OCI-M2 (cell line): ENCODE measurements around the gene MARS1.

ENCODE experiments used
- DNase-seq: peaks from one replicate; lab custom pipeline; 2025; ENCODE audit not compliant: unreplicated experiment; lab: John Stamatoyannopoulos, UW

MARS1 gene

DNA sequence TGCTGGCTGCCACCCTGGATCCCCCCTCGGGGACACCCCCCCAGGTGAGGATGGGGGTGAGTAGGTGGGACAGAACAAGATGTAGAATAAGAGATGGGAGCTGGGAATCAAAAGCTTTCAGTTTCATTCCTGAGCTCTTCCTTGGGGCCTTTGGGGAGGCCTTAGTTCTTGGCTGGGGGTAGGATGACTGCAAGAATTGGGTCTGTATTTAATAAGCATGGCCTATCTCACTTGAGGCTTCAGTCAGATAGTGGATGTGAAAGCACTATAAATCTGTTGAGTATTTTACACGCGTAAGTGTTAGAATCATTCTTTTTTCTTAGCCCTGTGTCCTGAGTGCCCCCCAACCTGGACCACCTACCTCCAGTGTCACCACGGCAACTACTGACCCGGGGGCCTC lies 39.3 kb downstream of the MARS1 start:
- no peak for DNase-seq

DNA sequence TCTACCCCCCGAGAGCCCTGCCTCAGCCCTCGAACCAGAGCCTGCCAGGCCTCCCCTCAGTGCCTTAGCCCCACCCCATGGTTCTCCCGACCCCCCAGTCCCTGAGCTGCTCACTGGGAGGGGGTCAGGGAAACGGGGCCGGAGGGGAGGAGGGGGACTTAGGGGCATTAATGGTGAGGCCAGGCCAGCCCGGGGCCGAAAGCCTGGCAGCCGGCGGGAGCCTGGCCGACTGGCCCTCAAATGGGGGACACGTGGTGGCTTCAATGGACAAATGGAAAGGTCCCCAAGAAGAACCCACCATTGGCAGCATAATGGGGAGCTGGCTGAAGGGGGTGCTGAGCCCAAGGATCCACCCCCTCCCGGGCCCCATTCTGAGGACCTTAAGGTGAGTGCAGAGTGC lies 40.3 kb downstream of the MARS1 start:
- DNase-seq, result no peak

DNA sequence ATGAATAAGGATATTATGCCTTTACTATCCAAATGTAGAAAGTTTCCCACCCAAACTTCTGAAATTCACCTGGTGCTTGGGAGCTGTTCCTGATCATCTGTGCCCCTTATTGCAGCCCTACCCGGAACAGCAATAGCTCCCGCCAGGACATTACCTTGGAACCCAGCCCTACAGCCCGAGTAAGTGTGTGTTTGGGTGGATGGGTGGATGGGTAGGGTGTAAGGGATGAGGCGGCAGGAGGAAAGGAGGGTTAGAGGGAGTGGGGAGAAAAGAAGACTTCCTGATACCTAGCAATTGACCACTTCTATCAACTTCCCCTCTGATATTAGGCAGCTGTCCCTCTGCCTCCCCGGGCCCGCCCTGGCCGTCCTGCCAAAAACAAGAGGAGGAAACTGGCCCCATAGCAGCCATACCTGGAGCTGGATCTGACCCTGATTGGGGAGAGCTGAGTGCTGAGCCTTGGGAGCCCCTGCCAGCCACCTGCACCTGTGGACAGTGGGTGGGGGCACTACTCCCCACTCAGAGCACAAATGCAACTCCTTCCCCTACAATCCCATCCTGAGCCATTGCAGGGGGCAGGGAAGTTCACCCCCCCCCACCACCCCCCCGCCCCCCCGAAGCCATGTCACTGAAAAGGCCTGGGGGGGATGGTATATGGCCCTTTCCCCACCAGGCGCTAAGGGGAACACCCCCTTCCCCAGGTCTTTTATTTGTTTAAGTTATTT lies 41.1 kb downstream of the MARS1 start:
- no peak for DNase-seq

DNA sequence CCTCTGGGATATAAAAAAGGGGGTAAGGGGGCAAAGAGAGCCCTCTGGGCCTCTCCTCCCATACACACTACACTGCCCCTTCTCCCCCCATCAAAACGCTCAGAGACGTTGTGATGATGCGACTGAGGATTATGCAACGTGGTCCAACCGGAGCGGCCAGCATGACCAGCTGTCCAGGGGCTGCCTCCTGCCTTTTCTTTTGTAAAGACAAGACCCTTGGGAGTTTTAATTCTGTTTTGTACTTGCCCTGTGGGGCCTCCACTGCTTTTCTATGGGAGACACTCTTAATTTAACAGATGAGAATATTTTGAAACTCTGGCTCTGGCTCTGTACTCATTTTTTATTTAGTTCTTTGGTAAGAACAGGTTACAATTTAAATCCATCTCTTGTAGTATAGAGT lies 42.0 kb downstream of the MARS1 start:
- DNase-seq, result no peak

DNA sequence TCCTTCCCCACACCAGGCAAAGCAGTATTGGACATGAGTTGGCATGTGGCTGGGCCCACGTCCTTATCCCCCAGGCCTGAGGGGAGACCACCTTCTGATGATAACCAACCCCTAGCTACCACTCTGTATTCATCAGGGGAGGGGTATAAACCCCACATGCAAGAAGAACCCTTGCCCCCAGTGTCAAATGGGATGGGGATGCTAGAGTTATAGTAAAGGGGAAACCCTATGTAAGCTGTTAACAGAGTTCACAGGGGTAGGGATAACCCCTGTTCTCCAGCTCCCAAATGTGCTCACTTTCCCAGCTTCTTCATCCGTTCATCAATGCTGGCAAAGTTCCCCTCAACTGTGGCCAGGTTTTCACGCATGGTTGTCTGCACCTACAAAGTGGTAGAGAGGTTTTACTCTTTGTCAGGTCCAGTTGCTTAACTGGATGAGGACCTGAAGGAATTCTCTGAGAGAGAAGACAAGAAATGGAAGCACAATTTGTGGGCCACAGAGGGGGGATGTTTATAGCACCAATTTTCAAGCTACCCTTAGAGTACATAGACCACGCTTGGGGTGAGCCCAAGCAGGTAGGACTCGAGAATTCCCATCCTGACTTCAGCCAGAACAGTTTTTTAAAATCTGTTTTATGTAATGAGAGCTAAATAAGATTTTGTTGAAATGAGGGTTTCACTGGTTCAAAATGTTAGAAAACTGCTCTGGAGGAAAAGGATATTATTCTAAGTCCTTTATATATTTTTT lies 42.7 kb downstream of the MARS1 start:
- no peak for DNase-seq

DNA sequence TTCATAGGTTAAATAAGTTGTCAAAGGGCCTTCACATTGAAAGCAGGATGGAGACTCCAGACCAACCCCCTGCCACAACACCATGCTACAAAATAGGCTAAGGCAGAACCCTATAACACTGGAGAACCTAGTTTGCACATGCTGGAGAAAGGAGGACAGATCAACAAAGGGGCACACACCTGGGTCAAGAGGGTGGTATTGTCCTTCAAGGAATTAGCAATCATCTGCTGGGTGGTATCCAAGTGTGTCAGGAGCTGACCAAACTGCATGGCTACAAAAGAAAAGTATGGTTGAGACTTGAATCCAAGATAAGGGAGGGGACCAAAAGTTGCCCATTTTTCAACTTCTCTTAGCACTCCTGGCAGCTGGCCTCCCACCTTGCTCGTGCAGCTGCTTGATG lies 44.0 kb downstream of the MARS1 start:
- no peak for DNase-seq

DNA sequence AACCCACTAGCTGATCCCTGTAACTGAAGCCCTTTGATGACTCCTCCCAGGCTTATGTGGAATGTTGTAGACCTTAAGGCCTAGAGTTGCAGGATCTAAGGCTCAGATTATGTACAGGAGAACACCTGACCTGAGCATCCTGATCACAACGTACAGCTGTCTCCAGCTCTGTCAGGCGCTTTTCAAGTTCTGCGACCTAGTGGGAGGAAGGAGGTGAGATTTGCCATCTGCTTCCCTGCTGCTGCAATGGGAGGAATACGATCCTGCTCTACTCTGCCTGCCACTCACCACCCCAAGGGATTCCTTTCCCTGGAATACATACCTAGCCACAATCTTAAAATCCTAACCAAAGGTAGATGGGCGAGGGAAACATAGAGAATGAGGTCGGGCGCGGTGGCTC lies 45.2 kb downstream of the MARS1 start:
- DNase-seq, result no peak

DNA sequence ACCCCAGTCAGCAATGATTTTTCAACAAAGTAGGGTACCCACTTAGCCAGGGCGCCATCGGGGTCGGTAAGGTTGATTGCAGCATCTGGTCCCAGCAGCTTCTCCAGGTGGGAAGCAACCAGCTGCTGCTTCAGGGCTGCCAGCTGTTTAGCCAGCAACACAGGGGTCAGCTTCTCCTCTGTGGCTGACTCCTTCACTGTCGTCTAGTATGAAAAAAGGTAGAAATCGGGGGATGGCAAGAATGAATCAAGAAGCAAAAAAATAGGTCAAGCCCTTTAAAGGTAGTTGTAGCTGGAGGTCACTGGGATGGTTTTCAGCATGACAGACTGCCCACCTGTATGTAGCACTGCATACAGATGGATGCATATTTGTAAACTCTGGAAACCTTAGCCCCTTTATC lies 46.4 kb downstream of the MARS1 start:
- no peak for DNase-seq

DNA sequence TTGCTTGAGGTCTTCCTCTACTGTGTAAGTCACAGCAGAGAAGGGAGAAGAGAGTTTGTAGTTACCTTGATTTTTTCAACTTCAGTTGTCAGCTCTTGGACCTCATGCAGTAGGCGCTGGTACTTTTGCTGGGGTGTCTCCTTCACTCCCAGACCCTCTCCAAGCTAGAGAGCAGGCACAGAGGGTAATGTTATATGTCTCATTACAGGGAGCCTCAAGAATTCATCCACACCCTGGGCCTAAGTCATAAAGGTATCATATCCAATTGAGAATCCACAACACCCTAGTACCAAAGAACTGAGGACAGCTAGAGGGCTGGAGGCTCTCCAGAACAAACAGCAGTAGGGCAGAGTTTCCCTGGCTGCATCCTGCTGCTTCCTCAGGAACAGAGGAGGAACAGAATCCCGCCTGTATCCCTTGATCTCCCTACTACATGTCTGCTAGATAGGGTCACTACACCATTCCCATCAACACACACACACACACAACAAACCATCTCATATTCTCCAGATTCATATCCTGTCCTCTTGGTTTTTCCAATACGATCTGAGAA lies 47.2 kb downstream of the MARS1 start:
- DNase-seq, result no peak

DNA sequence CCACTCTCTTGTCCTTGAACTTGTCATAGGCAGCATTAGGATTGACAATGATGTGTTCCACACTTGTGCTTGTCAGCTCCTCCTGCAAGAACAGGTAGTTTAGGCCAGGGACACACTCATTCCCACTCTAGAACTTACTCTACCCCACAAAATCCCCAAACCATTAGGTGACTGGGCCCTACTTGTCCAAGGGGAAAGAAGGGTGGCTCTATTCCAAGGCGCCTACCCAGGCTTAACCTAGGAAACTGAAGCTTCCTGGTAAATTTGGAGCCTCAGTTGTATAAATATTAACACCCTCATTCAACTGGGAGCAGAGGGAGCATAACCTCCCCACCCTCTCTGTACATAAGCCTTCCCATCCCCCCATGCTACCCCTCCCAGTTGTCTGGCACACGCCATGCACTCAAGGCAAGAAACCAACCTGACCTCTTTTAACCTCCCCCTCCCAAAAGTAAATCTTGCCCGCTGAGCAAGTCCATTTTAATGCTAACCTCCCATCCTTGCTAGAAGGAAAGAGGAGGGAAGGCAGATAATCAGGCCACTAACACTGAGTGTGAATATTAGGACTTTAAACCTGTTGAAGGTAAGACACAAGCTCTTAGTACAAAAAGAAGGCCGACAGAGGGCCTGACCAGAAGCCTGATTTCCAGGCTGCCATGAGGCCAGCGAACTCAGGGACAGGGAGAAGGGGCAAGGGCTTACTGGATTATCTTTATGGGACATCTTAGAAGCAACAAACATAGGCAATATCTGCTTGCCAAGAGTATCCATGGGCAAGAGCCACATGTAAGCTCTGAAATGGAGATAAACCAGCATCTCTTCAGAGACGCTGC lies 48.1 kb downstream of the MARS1 start:
- DNase-seq, result no peak

DNA sequence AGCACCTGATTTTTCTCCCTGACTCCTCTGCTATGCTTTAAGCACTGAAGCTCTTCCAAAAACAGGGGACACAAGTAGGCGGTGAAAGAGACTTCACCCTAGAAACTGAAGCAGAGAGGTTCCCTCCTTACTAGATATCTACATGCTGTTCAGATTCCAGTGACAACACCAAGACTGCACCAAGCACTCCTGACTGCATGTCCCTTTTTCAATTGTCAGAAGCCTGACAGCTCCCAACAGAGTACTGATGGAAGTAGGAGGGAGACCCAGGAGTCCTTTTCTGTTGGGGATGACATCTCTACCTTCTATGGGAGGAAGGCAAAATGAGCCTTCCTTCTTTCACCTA lies 48.7 kb downstream of the MARS1 start:
- no peak for DNase-seq

DNA sequence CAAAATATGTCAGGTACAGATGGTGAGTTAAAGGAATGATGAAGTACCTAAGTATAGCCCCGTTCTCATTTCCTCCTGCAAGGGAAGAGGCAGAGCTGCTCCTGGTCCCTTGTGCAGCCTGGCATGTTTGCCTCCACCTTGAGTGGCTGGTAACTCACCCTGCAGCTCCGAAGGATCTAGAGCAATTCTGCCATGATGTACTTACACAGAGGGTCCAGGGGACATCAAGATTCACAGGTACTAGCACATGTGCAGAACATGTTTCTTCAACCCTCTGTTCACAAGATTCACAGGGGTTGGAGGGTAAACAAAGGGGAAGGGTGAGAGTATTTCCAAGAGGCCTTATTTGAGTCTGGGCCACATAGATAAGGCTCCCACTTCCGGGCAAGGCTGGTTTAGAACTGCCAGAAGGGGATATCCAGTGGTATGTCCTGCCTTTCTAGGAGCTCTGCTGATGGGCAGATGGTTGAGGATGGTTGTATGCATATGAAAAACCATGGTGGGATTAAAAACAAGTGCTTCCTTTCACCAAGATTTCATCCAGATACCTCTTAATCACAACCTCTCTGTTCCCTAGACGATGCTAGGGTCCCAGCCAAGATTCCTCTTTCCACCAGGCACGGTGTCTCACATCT lies 51.4 kb downstream of the MARS1 start:
- peak; percentile 47 for DNase-seq

DNA sequence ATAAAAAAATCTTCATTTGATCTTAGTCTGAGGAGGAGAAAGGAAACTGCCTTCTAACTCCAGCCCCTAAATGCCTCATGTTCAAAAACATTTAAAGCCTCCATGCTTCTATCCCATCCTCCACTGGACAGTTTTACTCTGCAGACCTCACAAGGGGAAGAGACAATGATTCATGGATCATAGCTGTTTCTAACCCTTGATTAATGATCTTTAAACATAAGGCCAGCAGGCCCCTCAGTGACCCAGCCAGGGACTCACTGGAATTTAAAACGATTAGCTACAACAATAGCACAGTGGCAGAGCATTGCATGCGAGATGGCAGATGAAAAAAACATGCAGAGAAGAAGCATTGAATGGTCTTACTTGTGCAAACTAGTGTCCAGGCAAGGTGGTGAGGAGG lies 53.1 kb downstream of the MARS1 start:
- DNase-seq, result no peak

DNA sequence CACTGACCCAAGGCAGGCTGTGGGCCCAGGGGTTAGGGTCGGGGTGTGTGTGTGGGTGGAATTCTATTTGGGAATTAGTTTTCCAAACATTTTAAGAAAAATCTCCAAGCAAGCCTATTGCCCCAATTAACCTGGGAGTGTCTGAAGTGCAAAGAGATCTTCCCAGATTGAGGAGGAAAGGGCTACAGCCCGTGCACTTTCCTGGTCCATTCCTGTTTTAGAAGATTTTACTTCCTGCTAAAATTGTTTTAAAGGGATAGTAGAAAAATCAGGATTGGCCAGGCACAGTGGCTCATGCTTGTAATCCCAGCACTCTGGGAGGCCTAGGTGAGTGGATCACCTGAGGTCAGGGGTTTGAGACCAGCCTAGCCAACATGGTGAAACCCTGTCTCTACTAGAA lies 53.8 kb downstream of the MARS1 start:
- no peak for DNase-seq

DNA sequence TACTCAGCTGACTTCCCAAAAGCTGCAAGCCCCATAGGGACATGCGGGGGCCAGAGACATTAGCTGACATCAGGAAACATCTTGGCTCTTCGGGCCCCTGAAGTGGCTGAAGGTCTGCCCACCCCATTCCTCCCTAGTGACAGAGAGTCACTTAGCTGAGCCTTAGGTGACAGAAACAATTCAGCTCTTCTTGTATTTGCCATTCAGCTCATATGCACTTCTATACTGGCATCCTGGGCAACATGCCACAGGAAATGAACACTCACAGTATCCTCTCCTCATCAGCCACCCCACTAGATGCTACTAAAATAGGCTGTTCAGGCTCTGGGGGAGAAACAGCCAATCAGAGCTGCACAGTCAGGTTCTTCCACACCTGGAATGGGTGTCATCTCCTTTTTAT lies 55.7 kb downstream of the MARS1 start:
- DNase-seq, result no peak

DNA sequence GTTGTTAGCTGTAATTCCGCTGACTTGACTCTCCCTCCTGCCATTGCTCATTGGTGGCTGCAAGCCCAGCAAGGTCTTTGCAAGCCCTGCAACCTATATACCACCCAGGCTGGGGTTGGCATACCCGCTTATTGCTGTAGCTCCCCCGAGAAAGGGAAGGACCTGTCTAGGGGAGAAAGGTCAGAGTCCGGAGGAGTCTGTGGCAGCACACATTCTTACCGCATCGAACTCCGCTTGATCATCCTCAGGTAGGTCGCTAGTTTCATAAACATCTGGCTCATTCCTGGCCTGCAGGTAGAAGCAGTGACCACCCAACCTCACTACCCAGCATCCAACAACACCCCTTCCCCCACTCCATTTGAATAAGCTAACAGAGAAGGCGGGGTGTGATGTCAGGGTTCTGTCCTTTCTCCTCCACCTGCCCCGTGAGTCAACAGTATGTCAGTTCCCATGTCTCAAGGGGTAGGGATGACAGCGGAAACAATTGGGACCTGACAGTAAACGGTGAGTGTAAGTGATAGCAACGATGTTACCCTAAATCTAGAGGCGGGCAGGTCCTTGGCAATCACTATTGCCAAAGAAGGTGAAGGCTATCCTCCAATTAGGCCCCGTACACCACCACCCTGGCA lies 58.1 kb downstream of the MARS1 start:
- DNase-seq, result no peak

DNA sequence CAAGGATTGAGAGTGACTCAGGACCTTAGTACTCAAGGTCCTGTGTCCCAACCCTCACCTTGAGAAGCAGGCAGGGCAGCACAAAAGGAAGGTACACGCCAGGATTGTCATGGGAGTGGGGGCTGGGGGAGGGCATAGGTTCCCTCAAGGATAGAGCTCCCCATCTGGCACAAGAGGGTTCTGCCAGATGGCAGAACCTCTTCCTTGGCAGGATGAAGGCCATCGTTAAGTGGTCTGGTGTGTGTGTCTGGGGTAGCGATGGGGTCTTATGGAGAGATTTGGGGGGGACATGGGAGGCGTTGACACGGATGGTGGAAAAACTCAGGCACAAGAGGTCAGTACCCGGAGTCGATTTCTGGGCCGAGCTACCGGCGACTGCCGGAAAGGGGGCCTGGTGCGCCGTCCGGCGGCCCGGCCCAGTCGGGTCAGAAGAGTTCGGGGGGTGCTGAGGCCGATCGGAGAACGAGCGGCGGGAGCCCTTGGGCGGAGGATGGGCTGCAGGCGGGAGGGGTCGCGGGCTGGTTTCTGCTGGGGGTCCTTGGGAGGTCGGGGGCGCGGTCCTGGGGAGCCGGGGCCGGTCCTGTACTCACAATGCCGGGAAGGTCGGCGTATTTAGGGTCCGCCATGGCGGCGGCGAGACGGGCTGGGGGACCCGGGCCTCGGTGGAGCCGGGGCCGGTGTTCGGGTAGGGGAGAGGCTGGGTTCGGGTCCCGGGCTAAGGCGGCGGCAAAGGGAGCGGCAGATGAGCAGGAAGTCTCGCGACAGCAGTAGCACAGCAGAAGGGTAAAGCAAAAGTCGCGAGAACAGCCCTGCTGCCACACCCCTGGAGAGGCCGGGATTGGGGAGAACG lies 58.8 kb downstream of the MARS1 start, which contains the start of gene DCTN2:
DCTN2 (minus strand) TSS at position 755 of the 850 bp plus-strand sequence; CDS start at position 626, 129 bp downstream.
- peak; percentile 52 for DNase-seq

DNA sequence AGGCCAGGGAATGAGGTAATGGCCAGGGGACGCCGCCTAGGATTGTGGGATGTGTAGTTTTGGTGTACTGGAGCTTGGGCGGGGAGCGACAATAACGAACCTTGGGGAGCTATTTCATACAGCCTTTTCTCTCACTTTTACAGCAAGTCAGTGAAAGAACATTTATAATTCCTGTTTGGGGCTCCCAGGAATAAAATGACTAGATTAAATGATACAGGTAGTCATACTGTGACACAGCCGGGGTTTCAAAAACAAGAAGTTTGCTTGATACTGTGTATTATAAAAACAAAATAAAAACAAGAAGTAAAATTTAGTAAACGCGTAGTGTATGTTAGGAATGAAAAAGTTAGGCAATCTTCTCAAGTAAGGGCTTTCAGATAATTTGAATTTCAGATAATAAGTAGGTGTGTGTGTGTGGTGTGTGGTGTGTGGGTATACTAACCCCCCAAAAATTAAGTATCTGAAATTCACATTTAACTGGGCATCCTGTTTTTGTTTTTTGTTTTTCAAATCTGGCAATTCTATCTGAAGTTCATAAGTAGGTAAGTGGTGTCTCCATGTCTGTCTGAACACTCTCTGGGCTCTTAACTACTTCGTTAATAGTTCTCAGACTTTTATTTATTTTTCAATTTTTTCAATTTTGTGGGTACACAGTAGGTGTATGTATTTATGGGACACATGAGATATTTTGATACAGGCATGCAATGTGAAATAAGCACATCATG lies 59.6 kb downstream of the MARS1 start:
- no peak for DNase-seq

DNA sequence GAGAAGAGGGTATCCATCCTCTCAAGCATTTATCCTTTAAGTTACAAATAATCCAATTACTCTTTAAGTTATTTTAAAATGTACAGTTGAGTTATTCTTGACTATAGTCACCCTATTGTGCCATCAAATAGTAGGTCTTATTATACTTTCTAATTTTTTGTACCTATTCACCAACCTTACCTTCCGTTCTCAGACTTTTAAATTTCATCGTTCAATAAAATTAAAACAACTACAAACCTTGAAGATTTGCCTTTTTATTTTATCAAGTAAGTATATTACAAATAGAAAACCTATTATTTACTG lies 60.1 kb downstream of the MARS1 start:
- no peak for DNase-seq
